ENCODE data around the gene CLDND1. TPM values are rescaled to one million over a fixed set of nuclear protein-coding genes. Genes with fewer than 3 reads are reported as not detected.

CLDND1 gene
- total and polyA plus RNA-seq, 2 donors: 104 to 107 TPM

DNA sequence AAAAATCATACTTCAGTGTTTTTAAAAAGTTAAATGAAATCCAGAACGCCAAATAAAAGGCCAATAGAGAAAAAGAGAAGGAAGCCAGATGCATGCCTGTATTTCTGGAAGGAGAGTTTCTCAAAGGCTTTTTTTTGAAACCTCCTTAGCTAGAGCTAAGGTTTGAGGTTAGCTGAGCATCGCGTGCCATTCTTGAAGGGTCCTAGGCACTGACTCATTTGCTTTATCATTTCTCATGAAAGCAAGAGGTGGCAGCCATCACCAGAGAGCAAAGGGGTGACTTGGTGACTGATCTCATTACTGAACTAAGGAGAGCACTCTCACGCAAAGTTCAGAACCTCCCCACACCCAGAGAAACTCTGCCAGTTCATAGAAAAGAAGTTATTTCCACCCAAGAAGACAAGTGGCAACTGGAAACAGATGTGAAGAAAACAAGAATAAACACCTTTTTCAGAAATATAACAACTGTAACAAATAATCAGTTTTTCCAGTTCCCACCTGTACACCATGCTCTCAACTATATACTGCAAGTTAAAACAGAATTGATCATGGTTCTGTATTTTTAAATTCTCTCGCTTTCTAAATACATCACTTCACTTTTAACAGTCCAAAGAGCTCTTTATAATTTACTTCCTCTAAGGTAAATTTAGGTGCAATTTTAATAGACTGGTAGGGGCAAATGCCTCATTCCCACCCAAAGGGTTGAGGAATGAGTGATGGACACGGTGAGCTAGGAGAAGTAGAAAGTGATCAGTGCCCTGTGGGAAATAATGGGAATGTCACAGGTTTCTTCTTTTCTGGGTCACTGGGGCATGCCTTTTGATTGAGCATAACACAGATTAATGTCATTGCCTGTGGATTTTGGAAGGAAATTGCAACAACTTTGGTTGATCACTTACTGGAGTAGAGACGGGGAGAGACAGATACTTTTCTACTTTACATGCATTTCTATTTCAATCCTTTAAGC lies 33.7 kb upstream of the CLDND1 start:
- Histone ChIP-seq H3K4me1 (ENCODE audit: insufficient read depth) (no peaks in the 10 kb centered on the region), H3K4me3 (ENCODE audit: low read depth, low read length) (no peak overlapping the region), H3K27ac (ENCODE audit: low read depth) (no peak overlapping the region), H3K36me3 (ENCODE audit: insufficient read depth) (no peaks in the 10 kb centered on the region)
- no peak for DNase-seq (ENCODE audit: extremely low spot score)
- WGBS: 84% methylated on average over 7 of the region's 7 CpGs

DNA sequence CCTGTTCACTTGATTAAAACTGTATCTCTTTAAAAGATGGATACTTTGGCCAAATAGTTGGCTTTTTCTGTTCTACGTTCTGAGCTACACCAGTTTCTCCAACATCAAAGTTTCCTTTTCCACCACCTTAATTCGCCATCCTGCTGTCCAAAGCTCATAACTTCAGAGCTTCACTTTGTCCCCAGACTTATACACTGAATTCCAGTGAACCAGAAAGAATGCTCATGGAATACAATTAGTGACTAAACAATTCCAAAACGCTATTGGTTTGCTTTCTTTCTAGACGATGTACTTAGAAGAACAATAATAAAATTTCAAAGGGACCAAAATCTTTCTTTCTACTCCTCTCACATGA lies 32.3 kb upstream of the CLDND1 start:
- Histone ChIP-seq H3K36me3 (ENCODE audit: insufficient read depth) (no peaks in the 10 kb centered on the region), H3K4me1 (ENCODE audit: insufficient read depth) (no peaks in the 10 kb centered on the region), H3K4me3 (ENCODE audit: low read depth, low read length) (no peak overlapping the region), H3K27ac (ENCODE audit: low read depth) (no peak overlapping the region)
- 80% methylated on average over 4 of the region's 4 CpGs for WGBS
- DNase-seq (ENCODE audit: extremely low spot score): no peak

DNA sequence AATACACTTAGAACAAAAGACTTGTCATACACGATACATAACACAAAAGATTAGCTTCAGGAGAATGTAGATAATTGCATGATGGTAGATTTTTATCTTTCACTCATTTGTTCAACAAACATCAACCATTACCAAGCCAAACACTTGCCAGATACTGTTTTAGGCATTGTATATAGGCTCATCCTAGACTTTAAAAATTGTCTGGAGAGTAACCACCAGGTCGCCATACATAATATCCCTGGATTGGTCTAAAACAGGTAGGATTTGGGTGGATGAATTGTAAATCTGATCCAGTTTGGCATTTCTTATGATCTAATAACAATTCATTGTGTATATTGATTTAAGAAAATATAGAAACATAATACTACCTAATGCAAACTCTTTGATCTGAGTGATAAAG lies 31.9 kb upstream of the CLDND1 start:
- H3K27ac ChIP-seq (ENCODE audit: low read depth): no peak overlapping the region
- WGBS: 89% methylated on average over 2 of the region's 2 CpGs

DNA sequence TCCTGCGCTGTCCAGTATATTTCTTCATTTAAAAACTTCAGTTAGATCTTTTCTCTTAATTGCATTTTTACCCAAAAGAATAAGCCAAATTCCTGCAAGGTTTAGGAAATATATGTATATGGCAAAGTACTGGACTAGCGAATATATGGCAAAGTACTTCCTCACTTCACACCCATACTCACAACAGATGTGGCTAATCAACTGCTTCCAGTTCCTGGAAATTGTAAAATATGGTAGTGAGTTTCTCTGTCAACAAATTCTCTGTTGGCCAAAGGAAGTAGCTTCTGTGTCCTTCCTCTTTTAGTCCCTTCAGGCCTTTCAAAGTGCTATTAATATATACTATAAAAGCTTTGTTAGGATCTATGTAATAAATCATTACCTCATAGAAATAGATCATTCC lies 31.1 kb upstream of the CLDND1 start:
- no peaks in the 10 kb centered on the region for H3K4me1 ChIP-seq (ENCODE audit: insufficient read depth)
- DNase-seq (ENCODE audit: extremely low spot score): no peak
- H3K36me3 ChIP-seq (ENCODE audit: insufficient read depth): no peaks in the 10 kb centered on the region
- no peak overlapping the region for H3K27ac ChIP-seq (ENCODE audit: low read depth)
- H3K4me3 ChIP-seq (ENCODE audit: low read depth, low read length): no peak overlapping the region
- WGBS: 77% methylated on average over 2 of the region's 2 CpGs

More for the DNA sequence above, 31.9 kb upstream of the CLDND1 start:
- Histone ChIP-seq H3K4me3 (ENCODE audit: low read depth, low read length) (no peak overlapping the region), H3K4me1 (ENCODE audit: insufficient read depth) (no peaks in the 10 kb centered on the region), H3K36me3 (ENCODE audit: insufficient read depth) (no peaks in the 10 kb centered on the region)
- DNase-seq (ENCODE audit: extremely low spot score): no peak

DNA sequence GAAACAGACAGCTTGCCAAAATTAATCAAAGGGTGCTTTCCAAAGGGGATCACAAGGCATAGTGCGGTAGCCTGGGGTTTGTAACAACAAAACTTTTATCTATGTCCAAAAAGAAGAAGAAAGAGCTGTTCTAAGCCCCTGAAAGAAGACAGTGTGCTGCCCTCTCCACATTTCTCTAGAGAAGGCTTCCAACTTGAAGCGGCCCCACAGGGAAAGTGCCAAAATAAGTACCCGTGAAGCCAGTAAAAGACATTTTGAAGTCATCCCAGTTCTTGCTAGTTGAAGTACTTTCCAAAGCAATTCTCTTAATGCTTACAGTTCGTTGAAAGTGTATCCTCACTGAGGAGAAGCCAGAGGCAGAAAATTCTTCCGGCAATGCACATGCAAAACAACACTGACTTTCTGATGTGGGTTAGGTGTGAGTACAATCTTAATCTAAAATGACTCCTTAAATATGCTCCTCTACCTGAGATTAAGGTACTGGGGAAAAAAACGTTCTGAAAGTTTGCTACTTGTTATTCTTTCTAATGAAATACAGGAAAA lies 30.4 kb upstream of the CLDND1 start:
- DNase-seq (ENCODE audit: extremely low spot score): no peak
- WGBS: 70% methylated on average over 6 of the region's 6 CpGs
- no peaks in the 10 kb centered on the region for H3K4me1 ChIP-seq (ENCODE audit: insufficient read depth)
- no peak overlapping the region for H3K4me3 ChIP-seq (ENCODE audit: low read depth, low read length)
- H3K27ac ChIP-seq (ENCODE audit: low read depth): no peak overlapping the region
- H3K36me3 ChIP-seq (ENCODE audit: insufficient read depth): no peaks in the 10 kb centered on the region

DNA sequence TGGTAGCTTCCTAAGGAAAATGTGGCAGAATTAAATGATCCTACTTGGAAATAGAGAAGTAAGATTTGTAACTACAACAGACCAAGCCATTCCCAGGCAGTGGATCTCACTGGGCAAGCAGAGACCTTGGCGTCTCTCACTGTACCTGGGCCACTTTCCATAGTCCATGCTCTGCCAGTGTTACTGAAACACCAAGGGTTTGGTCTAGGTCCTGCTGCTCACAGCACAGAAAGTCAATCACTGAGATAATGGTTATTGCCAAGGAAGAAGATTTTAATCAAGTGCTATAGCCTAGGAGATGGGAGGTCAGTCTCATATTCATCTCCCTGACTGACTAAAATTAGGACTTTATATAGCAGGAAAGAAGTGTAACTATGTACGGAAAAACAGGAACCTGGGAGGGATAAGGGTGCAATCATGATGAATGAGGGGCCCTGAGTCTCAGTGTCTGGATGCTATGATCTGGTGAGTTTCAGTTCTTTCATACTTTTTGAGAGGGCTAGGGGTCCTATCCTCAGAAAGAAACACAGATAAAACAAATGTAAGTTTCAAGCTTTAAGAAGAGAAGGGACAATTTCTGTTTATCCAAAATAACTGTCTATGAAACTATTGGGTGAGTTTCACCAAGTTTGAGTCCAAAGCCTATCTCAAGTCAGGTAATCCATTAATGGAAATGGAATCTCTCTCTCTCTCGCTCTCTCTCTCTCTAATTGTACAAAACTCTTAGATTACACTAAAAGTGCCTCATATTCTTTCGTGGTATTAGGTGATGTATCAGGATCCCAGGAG lies 29.7 kb upstream of the CLDND1 start:
- no peaks in the 10 kb centered on the region for H3K4me1 ChIP-seq (ENCODE audit: insufficient read depth)

DNA sequence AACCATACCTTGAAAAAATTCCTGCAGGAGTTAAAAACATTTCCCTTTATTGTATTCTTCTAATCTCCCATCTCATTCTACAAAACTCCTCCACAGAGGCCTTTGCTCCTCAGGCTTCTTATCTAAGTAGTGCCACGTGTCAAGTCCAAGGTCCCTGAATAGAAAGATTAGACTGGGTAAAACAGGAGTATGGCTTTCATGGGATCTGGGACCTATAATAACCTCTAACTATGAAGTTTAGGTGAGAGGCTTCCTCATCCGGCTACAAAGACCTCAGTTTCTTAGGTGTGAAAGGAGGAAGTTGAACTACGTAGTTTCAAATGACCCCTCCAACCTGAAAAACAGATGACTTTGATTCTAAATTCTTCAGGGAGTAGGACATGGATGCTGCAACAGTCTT lies 29.1 kb upstream of the CLDND1 start:
- H3K36me3 ChIP-seq (ENCODE audit: insufficient read depth): no peaks in the 10 kb centered on the region
- no peak overlapping the region for H3K4me3 ChIP-seq (ENCODE audit: low read depth, low read length)
- H3K4me1 ChIP-seq (ENCODE audit: insufficient read depth): no peaks in the 10 kb centered on the region
- DNase-seq (ENCODE audit: extremely low spot score): no peak
- no peak overlapping the region for H3K27ac ChIP-seq (ENCODE audit: low read depth)
- WGBS: 65% methylated on average over 3 of the region's 3 CpGs

More for the DNA sequence above, 29.7 kb upstream of the CLDND1 start:
- Histone ChIP-seq H3K4me3 (ENCODE audit: low read depth, low read length) (no peak overlapping the region), H3K27ac (ENCODE audit: low read depth) (no peak overlapping the region), H3K36me3 (ENCODE audit: insufficient read depth) (no peaks in the 10 kb centered on the region)
- no peak for DNase-seq (ENCODE audit: extremely low spot score)
- WGBS: 78% methylated on average over 4 of the region's 4 CpGs

DNA sequence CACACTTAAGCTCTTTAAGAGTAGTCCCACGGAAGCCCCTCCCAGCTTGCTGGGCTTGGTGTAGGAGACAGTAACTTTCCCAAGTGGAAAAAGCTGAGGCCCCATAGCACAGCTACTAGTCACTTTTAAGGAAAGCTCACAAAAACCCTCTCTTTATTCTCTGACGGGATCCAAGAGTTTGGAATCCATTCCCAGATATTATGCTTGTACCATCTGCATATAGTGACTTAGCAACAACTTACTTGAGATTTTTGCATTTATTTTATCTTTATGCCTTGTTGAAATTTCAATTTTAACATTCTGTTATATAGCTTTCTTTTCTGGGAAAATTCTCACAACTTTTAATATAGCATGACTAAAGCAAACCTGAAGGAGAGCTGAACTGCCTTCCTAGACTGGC lies 28.5 kb upstream of the CLDND1 start:
- H3K27ac ChIP-seq (ENCODE audit: low read depth): no peak overlapping the region
- H3K4me1 ChIP-seq (ENCODE audit: insufficient read depth): no peaks in the 10 kb centered on the region
- no peaks in the 10 kb centered on the region for H3K36me3 ChIP-seq (ENCODE audit: insufficient read depth)
- WGBS: 77% methylated on average over 2 of the region's 2 CpGs
- DNase-seq (ENCODE audit: extremely low spot score): no peak
- no peak overlapping the region for H3K4me3 ChIP-seq (ENCODE audit: low read depth, low read length)

DNA sequence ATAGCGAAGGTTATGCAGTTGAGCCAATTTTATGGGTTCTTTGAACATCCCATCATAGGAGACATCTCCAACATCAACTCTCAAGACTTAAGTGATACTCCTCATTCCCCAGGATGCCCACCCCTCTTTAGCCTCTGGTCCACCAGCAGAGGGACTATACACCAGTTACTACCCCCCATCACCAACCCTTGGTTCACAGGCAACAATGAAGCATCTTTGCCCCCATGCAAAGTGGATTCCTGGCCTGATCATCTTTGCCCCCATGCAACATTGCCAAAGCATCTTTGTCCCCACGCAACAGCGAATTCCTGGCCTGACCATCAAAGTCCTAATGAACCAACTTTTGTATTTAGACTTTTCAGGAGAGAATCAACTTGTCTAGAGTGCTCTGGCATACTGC lies 28.1 kb upstream of the CLDND1 start:
- 90% methylated on average over 3 of the region's 3 CpGs for WGBS
- Histone ChIP-seq H3K27ac (ENCODE audit: low read depth) (no peak overlapping the region), H3K36me3 (ENCODE audit: insufficient read depth) (no peaks in the 10 kb centered on the region), H3K4me3 (ENCODE audit: low read depth, low read length) (no peak overlapping the region), H3K4me1 (ENCODE audit: insufficient read depth) (no peaks in the 10 kb centered on the region)
- no peak for DNase-seq (ENCODE audit: extremely low spot score)

DNA sequence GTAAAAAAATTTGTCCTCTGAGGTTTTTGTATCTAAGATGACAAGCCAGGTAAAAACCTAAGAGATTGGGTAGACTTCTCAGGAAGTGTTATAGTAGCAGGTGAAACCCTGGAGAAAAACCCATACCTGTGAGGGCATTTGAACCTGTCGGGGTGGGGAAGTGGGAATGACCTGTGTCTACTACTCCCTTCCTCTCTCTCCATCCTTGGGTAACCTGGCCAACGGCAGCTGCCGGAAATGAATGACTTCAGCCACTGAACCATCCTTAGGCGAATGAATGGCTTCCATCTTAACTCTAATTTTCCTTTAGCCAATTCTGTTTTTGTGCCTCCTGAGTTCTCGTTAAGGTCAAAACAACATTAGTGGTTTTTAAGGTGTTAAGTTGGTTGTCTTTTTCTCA lies 25.8 kb upstream of the CLDND1 start:
- Histone ChIP-seq H3K36me3 (ENCODE audit: insufficient read depth) (no peaks in the 10 kb centered on the region), H3K4me3 (ENCODE audit: low read depth, low read length) (no peak overlapping the region), H3K27ac (ENCODE audit: low read depth) (no peak overlapping the region), H3K4me1 (ENCODE audit: insufficient read depth) (no peaks in the 10 kb centered on the region)
- 93% methylated on average over 5 of the region's 5 CpGs for WGBS
- no peak for DNase-seq (ENCODE audit: extremely low spot score)

DNA sequence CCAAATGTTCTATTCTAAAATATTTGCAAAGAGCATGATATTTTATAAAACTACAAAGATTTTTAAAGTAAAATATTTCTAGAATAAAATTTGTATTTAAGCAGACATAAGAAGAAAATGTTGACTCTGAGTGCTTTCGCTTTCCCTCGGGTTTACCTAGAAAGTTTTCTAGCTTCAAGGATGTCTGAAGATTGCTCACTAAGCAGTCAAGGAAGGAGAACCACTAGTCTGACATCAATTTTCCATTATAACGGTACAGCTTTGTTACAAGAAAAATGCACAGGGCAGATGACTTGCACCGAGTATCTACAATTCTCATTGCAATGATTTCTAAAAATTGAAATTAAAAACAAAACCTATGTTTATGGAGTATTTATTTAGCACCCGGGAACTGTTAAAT lies 23.2 kb upstream of the CLDND1 start:
- no peaks in the 10 kb centered on the region for H3K4me1 ChIP-seq (ENCODE audit: insufficient read depth)
- H3K27ac ChIP-seq (ENCODE audit: low read depth): no peak overlapping the region
- no peak overlapping the region for H3K4me3 ChIP-seq (ENCODE audit: low read depth, low read length)
- H3K36me3 ChIP-seq (ENCODE audit: insufficient read depth): no peaks in the 10 kb centered on the region
- DNase-seq (ENCODE audit: extremely low spot score): no peak
- WGBS: 82% methylated on average over 5 of the region's 5 CpGs

DNA sequence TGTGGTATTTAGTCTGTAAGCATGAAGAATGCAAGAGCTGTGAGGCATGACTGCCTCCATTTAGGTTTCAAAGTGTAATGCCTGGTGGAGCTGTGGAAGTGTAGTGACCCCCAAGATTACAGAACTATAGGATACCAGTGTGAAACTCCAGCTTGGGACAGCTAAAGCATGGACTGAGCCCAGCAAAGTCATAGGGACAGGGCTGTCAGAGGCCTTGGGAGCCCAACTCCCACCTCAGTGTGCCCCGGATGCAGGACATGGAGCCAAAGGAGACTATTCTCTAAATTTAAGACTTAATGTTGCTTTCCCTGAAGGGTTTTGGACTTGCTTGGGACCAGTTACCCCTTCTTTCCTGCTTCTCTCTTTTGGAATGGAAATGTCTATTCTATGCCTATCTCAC lies 19.9 kb upstream of the CLDND1 start:
- H3K27ac ChIP-seq (ENCODE audit: low read depth): no peak overlapping the region
- DNase-seq (ENCODE audit: extremely low spot score): no peak
- 91% methylated on average over 1 of the region's 1 CpG for WGBS
- no peaks in the 10 kb centered on the region for H3K4me1 ChIP-seq (ENCODE audit: insufficient read depth)
- H3K36me3 ChIP-seq (ENCODE audit: insufficient read depth): no peaks in the 10 kb centered on the region
- H3K4me3 ChIP-seq (ENCODE audit: low read depth, low read length): no peak overlapping the region

DNA sequence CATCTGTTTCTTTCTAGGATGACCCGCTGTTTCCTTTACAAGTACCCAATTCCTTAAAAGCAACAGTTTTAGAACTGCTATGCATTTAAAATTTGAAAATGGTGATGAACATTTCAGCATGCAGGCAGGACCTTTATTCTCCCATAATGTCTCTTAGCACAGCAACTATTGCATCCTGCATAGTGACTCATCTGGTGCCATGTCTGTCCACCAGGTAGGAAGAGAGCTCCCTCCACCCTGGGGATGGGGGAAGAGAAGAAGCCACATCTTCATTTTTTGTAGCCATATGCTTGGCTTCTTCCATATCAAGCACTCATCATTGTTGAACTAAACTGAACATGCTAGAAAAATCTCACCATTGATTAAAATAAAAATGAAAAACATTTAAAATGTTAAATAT lies 19.0 kb upstream of the CLDND1 start:
- no peaks in the 10 kb centered on the region for H3K4me1 ChIP-seq (ENCODE audit: insufficient read depth)
- H3K36me3 ChIP-seq (ENCODE audit: insufficient read depth): no peaks in the 10 kb centered on the region
- no peak overlapping the region for H3K27ac ChIP-seq (ENCODE audit: low read depth)
- 97% methylated on average over 1 of the region's 1 CpG for WGBS
- no peak overlapping the region for H3K4me3 ChIP-seq (ENCODE audit: low read depth, low read length)
- DNase-seq (ENCODE audit: extremely low spot score): no peak

DNA sequence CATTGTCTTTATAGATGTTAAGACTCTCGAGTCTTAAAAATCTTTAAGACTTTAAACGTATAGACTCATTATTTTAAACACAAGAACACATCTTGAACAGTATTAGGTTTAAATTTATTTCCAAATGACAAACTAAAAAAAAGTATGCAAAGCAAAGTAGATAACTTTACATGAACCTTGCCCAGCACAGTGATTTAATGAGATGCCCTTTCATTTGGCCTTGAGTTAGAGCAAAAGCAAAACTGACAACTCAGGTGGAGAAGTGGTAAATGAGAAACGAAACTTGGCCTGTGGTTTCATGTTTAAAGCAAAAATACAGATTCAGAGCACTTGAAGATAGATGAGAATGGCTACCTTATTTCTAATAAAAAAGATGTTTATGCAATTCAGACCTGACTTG lies 17.6 kb upstream of the CLDND1 start:
- H3K4me3 ChIP-seq (ENCODE audit: low read depth, low read length): no peak overlapping the region
- no peak for DNase-seq (ENCODE audit: extremely low spot score)
- no peak overlapping the region for H3K27ac ChIP-seq (ENCODE audit: low read depth)
- 77% methylated on average over 3 of the region's 3 CpGs for WGBS
- H3K36me3 ChIP-seq (ENCODE audit: insufficient read depth): no peaks in the 10 kb centered on the region
- no peaks in the 10 kb centered on the region for H3K4me1 ChIP-seq (ENCODE audit: insufficient read depth)

Measured in urinary bladder (tissue), 4 donors.